Astrocyte (in vitro differentiated cells and primary cell): ENCODE results near the gene CIB2.

Experiments used
- CTCF ChIP-seq: IDR thresholded peaks from 2 replicates; pipeline ENCODE4 v1.5.1; 2011; ENCODE audit warnings: low read depth, mild to moderate bottlenecking, inconsistent platforms, low read length, moderate library complexity; ENCODE audit not compliant: insufficient read depth
- EZH2 ChIP-seq: IDR thresholded peaks from 2 replicates; pipeline ENCODE4 v1.6.1; 2012; ENCODE audit warnings: mild to moderate bottlenecking, low read length, inconsistent platforms; ENCODE audit not compliant: insufficient read depth

- TF ChIP-seq CTCF (no peak), EZH2 (no peak)
Observed at GRCh38 chr15:78149805-78150751, 18.8 kb upstream of the CIB2 start.
